B cell (primary cell): ENCODE results near the gene C10orf90.

ENCODE experiments used
- EZH2 ChIP-seq: IDR thresholded peaks from 2 replicates; pipeline ENCODE4 v1.6.1; 2012; ENCODE audit warnings: borderline replicate concordance, low read depth, mild to moderate bottlenecking, moderate library complexity, low read length; ENCODE audit not compliant: insufficient read depth, poor library complexity, severe bottlenecking
- TF ChIP-seq, protein P1 (sequence below): fragments of 200-600 bp; IDR thresholded peaks from one replicate; pipeline ENCODE4 v1.8.0; 2022; ENCODE audit warnings: antibody characterized with exemption, mild to moderate bottlenecking

DNA sequence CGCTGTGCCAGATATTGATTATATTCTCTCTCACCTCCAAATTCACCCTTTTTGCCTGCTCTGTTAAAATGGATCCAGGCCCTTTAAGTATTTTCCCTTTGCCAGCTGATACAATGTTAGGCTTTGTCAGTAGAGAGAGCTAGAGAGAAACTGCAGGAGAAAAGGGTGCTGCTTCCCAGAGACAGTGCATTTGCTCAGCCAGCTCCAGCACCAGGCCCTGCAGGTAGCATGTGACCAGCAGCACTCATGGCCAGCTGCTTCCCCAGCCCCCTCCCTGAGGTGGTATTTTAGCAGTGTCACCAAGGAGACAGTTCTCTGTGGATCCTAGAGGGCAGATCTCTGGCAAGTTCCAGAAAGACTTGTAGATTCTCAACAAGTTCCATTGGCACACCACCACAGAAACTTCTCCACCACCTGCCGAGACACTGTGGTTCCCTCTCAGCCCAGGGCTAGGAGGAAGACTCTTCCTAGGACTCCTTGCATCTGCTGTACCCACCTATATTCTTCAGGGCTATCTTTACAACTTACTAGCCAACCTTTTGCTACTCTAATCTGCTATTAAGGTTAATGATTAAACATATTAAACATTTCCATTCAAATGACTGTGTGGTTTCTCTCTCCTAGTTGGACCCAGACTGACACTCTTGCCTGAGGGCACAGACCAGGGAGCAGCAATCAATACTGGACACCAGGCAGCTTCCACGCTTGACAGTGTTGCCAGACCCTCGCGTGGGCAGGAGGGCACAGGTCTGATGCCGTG is 246.6 kb downstream of the C10orf90 start:
- TF ChIP-seq, protein P1, sequence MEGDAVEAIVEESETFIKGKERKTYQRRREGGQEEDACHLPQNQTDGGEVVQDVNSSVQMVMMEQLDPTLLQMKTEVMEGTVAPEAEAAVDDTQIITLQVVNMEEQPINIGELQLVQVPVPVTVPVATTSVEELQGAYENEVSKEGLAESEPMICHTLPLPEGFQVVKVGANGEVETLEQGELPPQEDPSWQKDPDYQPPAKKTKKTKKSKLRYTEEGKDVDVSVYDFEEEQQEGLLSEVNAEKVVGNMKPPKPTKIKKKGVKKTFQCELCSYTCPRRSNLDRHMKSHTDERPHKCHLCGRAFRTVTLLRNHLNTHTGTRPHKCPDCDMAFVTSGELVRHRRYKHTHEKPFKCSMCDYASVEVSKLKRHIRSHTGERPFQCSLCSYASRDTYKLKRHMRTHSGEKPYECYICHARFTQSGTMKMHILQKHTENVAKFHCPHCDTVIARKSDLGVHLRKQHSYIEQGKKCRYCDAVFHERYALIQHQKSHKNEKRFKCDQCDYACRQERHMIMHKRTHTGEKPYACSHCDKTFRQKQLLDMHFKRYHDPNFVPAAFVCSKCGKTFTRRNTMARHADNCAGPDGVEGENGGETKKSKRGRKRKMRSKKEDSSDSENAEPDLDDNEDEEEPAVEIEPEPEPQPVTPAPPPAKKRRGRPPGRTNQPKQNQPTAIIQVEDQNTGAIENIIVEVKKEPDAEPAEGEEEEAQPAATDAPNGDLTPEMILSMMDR = no peak
- TF ChIP-seq EZH2 = no peak
